IMR-90 (cell line): ENCODE data around the gene SPATA9. TPM values are rescaled to one million over a fixed set of nuclear protein-coding genes. Genes with fewer than 3 reads are reported as not detected.
"Not testable (repeated sequence)": the region's sequence is repeated elsewhere in the genome, so short reads cannot be mapped to it uniquely, and the experiment has no call there.

Source experiments
- ATAC-seq: fragments of 200-7000 bp; cut with Tn5 transposase; 2 replicates; pipeline ENCODE4 v1.9.1; 2020; ENCODE audit warnings: low read depth, mild to moderate bottlenecking, moderate library complexity
- BruUV-seq: library from RNA; stranded (reverse); fragments of 400-500 nt; replicated peaks from 2 replicates; lab custom pipeline; 2021; lab: Mats Ljungman, UMichigan
- CTCF ChIA-PET: fragments of 300-600 bp; formaldehyde crosslinking; extraction: SDS; loops from one replicate; lab custom pipeline; 2021; ENCODE audit warnings: antibody characterized with exemption; lab: Yijun Ruan, JAX
- POLR2A ChIA-PET: fragments of 300-600 bp; sonication (Branson Sonifier 250); formaldehyde crosslinking; loops from one replicate; lab custom pipeline; 2022; ENCODE audit warnings: antibody characterized with exemption; ENCODE audit not compliant: unreplicated experiment; lab: Charles Lee
- DNase-seq: peaks from one replicate; pipeline ENCODE4 v3.0.0; 2013
- H2AFZ ChIP-seq: replicated peaks from 2 replicates; pipeline ENCODE3; 2013; ENCODE audit warnings: low read length, mild to moderate bottlenecking; ENCODE audit not compliant: poor library complexity
- H2AK5ac ChIP-seq: 2 replicates; pipeline ENCODE4 v1.6.1; 2013; ENCODE audit warnings: low read depth, low read length, inconsistent platforms
- H2AK9ac ChIP-seq: replicated peaks from 2 replicates; pipeline ENCODE3; 2013; ENCODE audit warnings: mild to moderate bottlenecking, low read depth, low read length, moderate library complexity; ENCODE audit not compliant: poor library complexity
- H2BK120ac ChIP-seq: 2 replicates; pipeline ENCODE4 v1.6.1; 2013; ENCODE audit warnings: low read depth, low read length, inconsistent platforms
- H2BK15ac ChIP-seq: 3 replicates; pipeline ENCODE4 v1.6.1; 2013; ENCODE audit warnings: low read depth, low read length, inconsistent platforms
- H2BK20ac ChIP-seq: 2 replicates; pipeline ENCODE4 v1.6.1; 2013; ENCODE audit warnings: low read depth, mild to moderate bottlenecking, inconsistent platforms, low read length, moderate library complexity
- H2BK5ac ChIP-seq: 2 replicates; pipeline ENCODE4 v1.6.1; 2013; ENCODE audit warnings: mild to moderate bottlenecking, low read depth, low read length, inconsistent platforms; ENCODE audit not compliant: poor library complexity, severe bottlenecking
- H3K14ac ChIP-seq: replicated peaks from 2 replicates; pipeline ENCODE4 v1.6.1; 2013; ENCODE audit warnings: low read depth, low read length, inconsistent platforms
- H3K18ac ChIP-seq: 2 replicates; pipeline ENCODE4 v1.6.1; 2013; ENCODE audit warnings: low read depth, low read length, control low read depth
- H3K23ac ChIP-seq: 2 replicates; pipeline ENCODE4 v1.6.1; 2013; ENCODE audit warnings: low read depth, low read length, inconsistent platforms
- H3K27ac ChIP-seq: 2 replicates; pipeline ENCODE4 v1.5.1; 2013; ENCODE audit warnings: mild to moderate bottlenecking, control low read depth, low read length; ENCODE audit not compliant: insufficient read depth
- H3K27me3 ChIP-seq: 2 replicates; pipeline ENCODE4 v1.6.1; 2013; ENCODE audit warnings: low read length; ENCODE audit not compliant: control insufficient read depth, insufficient read depth
- H3K36me3 ChIP-seq: 2 replicates; pipeline ENCODE4 v1.6.1; 2013; ENCODE audit warnings: low read length, mixed read lengths; ENCODE audit not compliant: control insufficient read depth, insufficient read depth
- H3K4ac ChIP-seq: 2 replicates; pipeline ENCODE4 v1.6.1; 2013; ENCODE audit warnings: low read depth, low read length, inconsistent platforms
- H3K4me1 ChIP-seq: 2 replicates; pipeline ENCODE4 v1.6.1; 2013; ENCODE audit warnings: low read length, mixed read lengths; ENCODE audit not compliant: control insufficient read depth, insufficient read depth
- H3K4me2 ChIP-seq: 2 replicates; pipeline ENCODE4 v1.6.1; 2013; ENCODE audit warnings: low read depth, mild to moderate bottlenecking, control low read depth, low read length, moderate library complexity
- H3K4me3 ChIP-seq: 2 replicates; pipeline ENCODE4 v1.5.1; 2013; ENCODE audit warnings: low read depth, mild to moderate bottlenecking, control low read depth, low read length, moderate library complexity; ENCODE audit not compliant: insufficient read depth
- H3K56ac ChIP-seq: 2 replicates; pipeline ENCODE4 v1.6.1; 2013; ENCODE audit warnings: low read length, inconsistent platforms; ENCODE audit not compliant: insufficient read depth; ENCODE audit errors: extremely low read depth
- H3K79me1 ChIP-seq, 2 experiments: 2 replicates each; pipeline ENCODE4 v1.6.1; 2013; ENCODE audit warnings: low read length in 2 of 2, inconsistent platforms in 1 of 2, low read depth in 1 of 2
- H3K9ac ChIP-seq: 2 replicates; pipeline ENCODE4 v1.6.1; 2013; ENCODE audit warnings: low read depth, low read length, control low read depth
- H3K9me1 ChIP-seq: 2 replicates; pipeline ENCODE4 v1.6.1; 2013; ENCODE audit warnings: low read length, inconsistent platforms; ENCODE audit not compliant: insufficient read depth
- H3K9me3 ChIP-seq: 2 replicates; pipeline ENCODE4 v1.6.1; 2013; ENCODE audit warnings: low read length; ENCODE audit not compliant: control insufficient read depth, insufficient read depth
- H4K20me1 ChIP-seq: 2 replicates; pipeline ENCODE4 v1.6.1; 2013; ENCODE audit warnings: low read length, inconsistent platforms; ENCODE audit not compliant: insufficient read depth
- H4K5ac ChIP-seq: 2 replicates; pipeline ENCODE4 v1.6.1; 2013; ENCODE audit warnings: mild to moderate bottlenecking, low read depth, low read length, control low read depth
- H4K8ac ChIP-seq, 2 experiments: 2 replicates each; pipeline ENCODE4 v1.6.1; 2013; ENCODE audit warnings: low read depth in 2 of 2, low read length in 2 of 2, control low read depth in 1 of 2, inconsistent platforms in 1 of 2
- H4K91ac ChIP-seq: 2 replicates; pipeline ENCODE4 v1.6.1; 2013; ENCODE audit warnings: low read depth, low read length, inconsistent platforms; ENCODE audit not compliant: insufficient read depth
- BHLHE40 ChIP-seq: fragments of 150-350 bp; IDR thresholded peaks from 2 replicates; pipeline ENCODE4 v1.6.1; 2016; ENCODE audit warnings: mild to moderate bottlenecking, low read depth, low read length
- RAD21 ChIP-seq: IDR thresholded peaks from 2 replicates; pipeline ENCODE4 v1.6.1; 2012; ENCODE audit warnings: low read length, improper control_type of control experiment
- WGBS, 2 experiments: methylation state at CpG; one replicate each; pipeline versions ENCODE4 v1.1.5 to v1.1.7; 2013; ENCODE audit warnings: missing lambda C conversion rate in 2 of 2; ENCODE audit not compliant: insufficient read length in 1 of 2; ENCODE audit errors: extremely low coverage in 2 of 2; 5-methylcytosine and 5-hydroxymethylcytosine counted together
- dilution Hi-C: fragments of 300-500 bp; cut with HindIII; formaldehyde crosslinking; loops from one replicate; pipeline ENCODE4 v1.14.3; 2018; ENCODE audit warnings: low sequenced_read_pairs; ENCODE audit not compliant: unreplicated experiment
- in situ Hi-C: fragments of 300-500 bp; cut with MboI; formaldehyde crosslinking; loops from 3 replicates; pipeline ENCODE4 v1.14.3; 2019; ENCODE audit warnings: low sequenced_read_pairs, inconsistent platforms, mixed read lengths
- intact Hi-C: fragments of 100-400 bp; cut with micrococcal nuclease; formaldehyde crosslinking; loops from 2 replicates; pipeline ENCODE4 v1.10.0; 2022
- polyA plus RNA-seq, 3 experiments: library from polyadenylated mRNA; depleted of rRNA; stranded (reverse); fragments of >200 nt; gene quantifications; 2 replicates each; pipeline ENCODE4 v1.2.3, GENCODE V29; 2012; ENCODE audit warnings: low replicate concordance in 1 of 3
- total RNA-seq: library from RNA; depleted of rRNA; stranded (reverse); fragments of >200 nt; gene quantifications from 2 replicates; pipeline ENCODE4 v1.2.3, GENCODE V29; 2012

Gene SPATA9
- total and polyA plus RNA-seq, 2 of the 4 experiments (the other 2 are of a cell fraction): 0.72 to 0.86 TPM

- no peaks in the 10 kb centered on the region; the same call in 1 of the 2 replicates for H3K9me1 ChIP-seq
- DNase-seq (no peak), ATAC-seq (no peak)
- in situ Hi-C loops (no loop called here), intact Hi-C loops (no loop called here), dilution Hi-C loops (no loop called here)
- no peak overlapping the region for H3K4me2 ChIP-seq
- no peaks in the 10 kb centered on the region for H4K20me1 ChIP-seq
- no peak overlapping the region for H2AK5ac ChIP-seq
- H4K5ac ChIP-seq: no peak overlapping the region
- H3K9me3 ChIP-seq: no peaks in the 10 kb centered on the region
- H3K4me1 ChIP-seq: no peaks in the 10 kb centered on the region; the same call in 1 of the 2 replicates
- H4K91ac ChIP-seq: no peak overlapping the region
- H3K9ac ChIP-seq: no peak overlapping the region
- no peak overlapping the region for H3K23ac ChIP-seq
- H2AFZ ChIP-seq: no peak overlapping the region
- H3K56ac ChIP-seq: no peak overlapping the region
- H3K4ac ChIP-seq: no peak overlapping the region
- no peaks in the 10 kb centered on the region for H3K36me3 ChIP-seq
- no peak for TF ChIP-seq RAD21
- no peak for TF ChIP-seq BHLHE40
- H2BK20ac ChIP-seq: no peak overlapping the region
- no peak overlapping the region for H4K8ac ChIP-seq
- ChIA-PET POLR2A (no interaction called here), CTCF (no interaction called here)
- H3K4me3 ChIP-seq: no peak overlapping the region
- 74% methylated on average over 3 of the region's 9 CpGs; no CpG with 5 or more reads in 1 of the 2 experiments for WGBS, 2 experiments
- no peak overlapping the region for H2BK15ac ChIP-seq
- H3K27me3 ChIP-seq: no peaks in the 10 kb centered on the region
- H3K14ac ChIP-seq: no peak overlapping the region
- H3K27ac ChIP-seq: no peak overlapping the region
- H2BK120ac ChIP-seq: no peak overlapping the region
- BruUV-seq: no TSS peak
- no peak overlapping the region for H2AK9ac ChIP-seq
- H3K18ac ChIP-seq: no peak overlapping the region
- H3K79me1 ChIP-seq: no peaks in the 10 kb centered on the region; a peak in 1 of 4 replicates
- no peak overlapping the region for H2BK5ac ChIP-seq
Observed at GRCh38 chr5:95707055-95707454, 24.3 kb upstream of the SPATA9 start.

- WGBS, 2 experiments: no CpG with 5 or more reads among the region's 5 CpGs
- CTCF ChIA-PET, H3K9me1 ChIP-seq, H2AK5ac ChIP-seq, BruUV-seq, H3K4me2 ChIP-seq, dilution Hi-C loops, H2BK120ac ChIP-seq, H3K14ac ChIP-seq, H3K4me3 ChIP-seq, intact Hi-C loops, ATAC-seq, H3K4me1 ChIP-seq, H3K18ac ChIP-seq, H4K5ac ChIP-seq, H3K9me3 ChIP-seq, H3K56ac ChIP-seq, H2BK15ac ChIP-seq, H2BK20ac ChIP-seq, H2AFZ ChIP-seq, H4K20me1 ChIP-seq, POLR2A ChIA-PET, H3K79me1 ChIP-seq, H3K4ac ChIP-seq, H3K27me3 ChIP-seq, H2BK5ac ChIP-seq, H2AK9ac ChIP-seq, H3K36me3 ChIP-seq, in situ Hi-C loops, DNase-seq, H4K91ac ChIP-seq, H3K23ac ChIP-seq, H3K27ac ChIP-seq, H4K8ac ChIP-seq, H3K9ac ChIP-seq: not testable (repeated sequence)
Observed at GRCh38 chr5:95706196-95706595, 23.4 kb upstream of the SPATA9 start.
